Measurements from ENCODE around the gene CTAG1A.
"Not testable (repeated sequence)": the region's sequence is repeated elsewhere in the genome, so short reads cannot be mapped to it uniquely, and the experiment has no call there.

- TF ChIP-seq CTCF (IDR thresholded peaks at IDR 0.05); EZH2 (IDR thresholded peaks at IDR 0.05; ENCODE audit: borderline replicate concordance, insufficient read depth, low read depth, low read length, poor library complexity, severe bottlenecking): not testable (repeated sequence)
Observed at GRCh38 chrX:154558896-154559295, 26.0 kb upstream of the CTAG1A start.

Measured in B cell (primary cell).